Measurements from ENCODE around the gene VEGFD.

VEGFD gene

GRCh38 chrX:15395789-15396188 lies 11.6 kb upstream of the VEGFD start:
- no peak for TF ChIP-seq CTCF (IDR thresholded peaks at IDR 0.05)

- no peak for TF ChIP-seq CTCF (IDR thresholded peaks at IDR 0.05)
Measured at GRCh38 chrX:15391850-15392249, 7.6 kb upstream of the VEGFD start.

GRCh38 chrX:15382813-15383212 lies 1.4 kb downstream of the VEGFD start:
- TF ChIP-seq CTCF (IDR thresholded peaks at IDR 0.05), result no peak

GRCh38 chrX:15376956-15377355 lies 7.3 kb downstream of the VEGFD start:
- no peak for TF ChIP-seq CTCF (IDR thresholded peaks at IDR 0.05)

- TF ChIP-seq CTCF (IDR thresholded peaks at IDR 0.05), result no peak
Measured at GRCh38 chrX:15373976-15374375, 10.2 kb downstream of the VEGFD start.

- TF ChIP-seq CTCF (IDR thresholded peaks at IDR 0.05), result no peak
Measured at GRCh38 chrX:15366506-15367352, 17.5 kb downstream of the VEGFD start.

- TF ChIP-seq CTCF (IDR thresholded peaks at IDR 0.05), result no peak
Measured at GRCh38 chrX:15359701-15360100, 24.5 kb downstream of the VEGFD start.

Data from LNCAP (cell line).